Ramos (cell line): Measurements from ENCODE around the gene ZNF283.

Experiments used
- in situ Hi-C: fragments of 300-500 bp; cut with MboI; formaldehyde crosslinking; loops from one replicate; pipeline ENCODE4 v1.14.3; 2022; ENCODE audit warnings: low sequenced_read_pairs; ENCODE audit not compliant: unreplicated experiment

Gene ZNF283

GRCh38 chr19:43826787-43827754 is at the start of gene ZNF283:
TSS of gene ZNF283 (plus strand) at chr19:43827321. CDS start at chr19:43833505, 6,184 bp downstream.
- in situ Hi-C loops, result no loop called here

GRCh38 chr19:43778651-43779050 is 48.5 kb upstream of the ZNF283 start:
- in situ Hi-C loops, result no loop called here

GRCh38 chr19:43779147-43779819 is 47.8 kb upstream of the ZNF283 start:
- in situ Hi-C loops, result no loop called here

GRCh38 chr19:43779820-43780219 is 47.3 kb upstream of the ZNF283 start:
- in situ Hi-C loops, result no loop called here

- in situ Hi-C loops, result no loop called here
Observed at GRCh38 chr19:43780706-43781525, 46.2 kb upstream of the ZNF283 start, which contains the start of gene KCNN4. TSS of gene KCNN4 (minus strand) at chr19:43780973. CDS start at chr19:43780861, 112 bp downstream.

GRCh38 chr19:43781630-43782310 is 45.4 kb upstream of the ZNF283 start:
- in situ Hi-C loops, result no loop called here

- in situ Hi-C loops, result no loop called here
Observed at GRCh38 chr19:43782311-43782660, 44.8 kb upstream of the ZNF283 start.

- in situ Hi-C loops, result no loop called here
Observed at GRCh38 chr19:43782689-43783231, 44.4 kb upstream of the ZNF283 start.

GRCh38 chr19:43783636-43784035 is 43.5 kb upstream of the ZNF283 start:
- in situ Hi-C loops, result no loop called here

GRCh38 chr19:43784241-43784980 is 42.7 kb upstream of the ZNF283 start:
- in situ Hi-C loops, result no loop called here

GRCh38 chr19:43784981-43785808 is 41.9 kb upstream of the ZNF283 start:
- in situ Hi-C loops, result loop anchor here (5.0 kb wide), 1 partner anchor 38 kb away; no protein-coding TSS in a partner anchor

GRCh38 chr19:43786665-43787064 is 40.5 kb upstream of the ZNF283 start:
- in situ Hi-C loops, result loop anchor here (5.0 kb wide), 1 partner anchor 39 kb away; no protein-coding TSS in a partner anchor

- in situ Hi-C loops, result loop anchor here (5.0 kb wide), 1 partner anchor 42 kb away; no protein-coding TSS in a partner anchor
Observed at GRCh38 chr19:43789029-43789428, 38.1 kb upstream of the ZNF283 start.

- in situ Hi-C loops, result no loop called here
Observed at GRCh38 chr19:43790587-43790986, 36.5 kb upstream of the ZNF283 start.

- in situ Hi-C loops, result no loop called here
Observed at GRCh38 chr19:43797118-43797517, 30.0 kb upstream of the ZNF283 start.

- in situ Hi-C loops, result no loop called here
Observed at GRCh38 chr19:43797556-43797955, 29.6 kb upstream of the ZNF283 start.

- in situ Hi-C loops, result no loop called here
Observed at GRCh38 chr19:43798026-43798545, 29.0 kb upstream of the ZNF283 start.
